CD4-positive, alpha-beta T cell treated with Interferon alpha-2 for 1 hour (primary cell): ENCODE data around the gene DENND6B.
"Not testable (repeated sequence)": the region's sequence is repeated elsewhere in the genome, so short reads cannot be mapped to it uniquely, and the experiment has no call there.

Experiments used
- DNase-seq, 2 donors: peaks; one replicate each; pipeline ENCODE4 v3.0.0-alpha.2; 2020 to 2022

Gene DENND6B

GRCh38 chr22:50326956-50327710 lies at the start of gene DENND6B:
Gene DENND6B (minus strand): TSS chr22:50327012. CDS start chr22:50326988, 24 bp downstream.
- peak; percentile 68 to 76 for DNase-seq

GRCh38 chr22:50376085-50376651 lies 49.4 kb upstream of the DENND6B start:
- peak in 1 of 2 donors; percentile 13 for DNase-seq

- DNase-seq = no peak
Measured at GRCh38 chr22:50371101-50371648, 44.4 kb upstream of the DENND6B start.

DNA sequence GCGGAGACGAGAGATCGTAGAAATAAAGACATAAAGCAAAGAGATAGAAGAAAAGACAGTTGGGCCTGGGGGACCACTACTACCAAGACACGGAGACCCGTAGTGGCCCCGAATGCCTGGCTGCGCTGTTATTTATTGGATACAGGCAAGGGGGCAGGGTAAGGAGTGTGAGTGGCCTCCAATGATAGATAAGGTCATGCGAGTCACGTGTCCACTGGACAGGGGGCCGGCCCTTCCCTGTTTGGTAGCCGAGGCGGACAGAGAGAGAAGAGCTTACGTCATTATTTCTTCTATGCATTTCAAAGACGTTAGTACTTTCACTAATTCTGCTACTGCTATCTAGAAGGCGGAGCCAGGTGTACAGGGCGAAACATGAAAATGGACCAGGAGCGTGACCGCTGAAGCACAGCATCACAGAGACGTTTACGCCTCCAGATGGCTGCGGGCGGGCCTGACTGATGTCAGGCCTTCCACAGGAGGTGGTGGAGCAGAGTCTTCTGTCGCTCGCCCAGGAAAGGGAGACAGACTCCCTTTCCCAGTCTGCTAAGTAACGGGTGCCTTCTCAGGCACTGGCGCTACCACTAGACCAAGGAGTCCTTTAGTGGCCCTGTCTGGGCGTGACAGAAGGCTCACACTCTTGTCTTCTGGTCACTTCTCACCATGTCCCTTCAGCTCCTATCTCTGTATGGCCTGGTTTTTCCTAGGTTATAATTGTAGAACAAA lies 41.1 kb upstream of the DENND6B start:
- no peak for DNase-seq

DNA sequence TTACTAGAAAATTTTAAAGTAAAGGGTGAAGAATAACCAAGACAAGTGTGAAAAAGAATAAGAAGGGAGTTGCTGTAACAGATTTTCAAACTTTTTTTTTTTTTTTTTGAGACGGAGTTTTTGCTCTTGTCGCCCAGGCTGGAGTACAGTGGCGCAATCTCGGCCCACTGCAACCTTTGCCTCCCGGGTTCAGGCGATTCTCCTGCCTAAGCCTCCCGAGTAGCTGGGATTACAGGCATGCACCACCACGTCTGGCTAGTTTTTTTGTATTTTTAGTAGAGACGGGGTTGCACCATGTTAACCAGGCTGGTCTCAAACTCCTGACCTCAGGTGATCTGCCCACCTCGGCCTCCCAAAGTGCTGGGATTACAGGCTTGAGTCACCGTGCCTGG lies 37.0 kb upstream of the DENND6B start:
- DNase-seq = not testable (repeated sequence)

- no peak for DNase-seq
Measured at GRCh38 chr22:50363166-50363802, 36.5 kb upstream of the DENND6B start.

DNA sequence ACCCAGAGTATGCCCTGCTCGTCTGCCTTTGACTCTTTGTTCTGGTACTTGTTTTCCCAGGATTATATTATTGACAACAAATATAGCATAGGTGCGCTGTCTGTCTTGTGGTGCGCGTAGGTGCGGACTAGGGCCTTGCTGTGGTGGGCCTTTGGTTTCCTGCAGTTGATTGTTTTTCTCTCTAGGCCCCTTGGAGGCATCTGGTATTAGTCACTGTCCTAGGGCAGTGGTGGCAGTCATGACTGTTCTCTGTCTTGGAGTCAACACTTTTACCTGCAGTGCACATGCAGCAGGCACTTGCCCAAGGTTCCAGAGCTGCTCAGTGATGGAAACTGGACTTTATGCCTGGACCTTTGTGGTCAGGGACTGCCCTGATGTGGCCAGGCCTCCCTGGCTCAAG lies 34.9 kb upstream of the DENND6B start:
- no peak for DNase-seq

DNA sequence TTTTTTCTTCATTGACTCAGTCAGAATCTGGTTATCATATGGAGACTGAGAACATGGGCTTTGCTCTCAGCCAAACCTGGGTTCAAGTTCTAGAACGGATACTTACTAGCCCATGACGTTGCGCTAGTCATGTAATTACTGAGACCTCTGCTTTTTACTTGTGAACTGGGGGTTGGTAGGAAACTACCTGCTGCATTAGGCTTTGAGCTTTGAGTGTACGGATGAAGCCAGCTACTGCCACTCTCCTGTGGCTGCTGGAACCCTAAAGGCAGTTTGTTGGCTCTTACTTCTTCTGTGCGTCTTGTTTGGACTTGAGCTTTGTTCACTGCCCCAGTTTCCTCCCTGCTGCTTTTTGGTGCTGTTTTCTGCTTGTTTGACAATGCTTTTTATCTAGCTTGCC lies 34.4 kb upstream of the DENND6B start:
- no peak for DNase-seq

GRCh38 chr22:50360578-50360977 lies 33.8 kb upstream of the DENND6B start:
- no peak for DNase-seq

- no peak for DNase-seq
Measured at GRCh38 chr22:50357756-50358155, 30.9 kb upstream of the DENND6B start.

DNA sequence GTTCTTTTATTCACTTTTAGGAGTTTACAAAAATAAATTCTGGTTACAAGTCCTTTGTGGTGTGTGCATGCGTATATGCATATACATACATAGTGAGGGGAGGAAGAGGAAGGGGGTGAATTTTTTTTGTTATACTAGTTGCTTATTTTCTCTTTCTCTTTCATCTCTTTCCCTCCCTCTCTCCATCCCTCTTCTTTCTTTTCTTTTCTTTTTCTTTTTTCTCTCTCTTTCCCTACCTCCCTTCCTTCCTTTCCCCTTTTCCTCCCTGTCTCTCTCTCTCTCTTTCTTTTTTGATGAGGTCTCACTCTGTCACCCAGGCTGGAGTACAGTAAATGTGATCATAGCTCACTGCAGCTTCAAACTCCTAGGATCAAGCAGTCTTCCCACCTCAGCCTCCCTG lies 30.4 kb upstream of the DENND6B start:
- DNase-seq = no peak

GRCh38 chr22:50356186-50356585 lies 29.4 kb upstream of the DENND6B start:
- no peak for DNase-seq

- no peak for DNase-seq
Measured at GRCh38 chr22:50348058-50348457, 21.2 kb upstream of the DENND6B start.

DNA sequence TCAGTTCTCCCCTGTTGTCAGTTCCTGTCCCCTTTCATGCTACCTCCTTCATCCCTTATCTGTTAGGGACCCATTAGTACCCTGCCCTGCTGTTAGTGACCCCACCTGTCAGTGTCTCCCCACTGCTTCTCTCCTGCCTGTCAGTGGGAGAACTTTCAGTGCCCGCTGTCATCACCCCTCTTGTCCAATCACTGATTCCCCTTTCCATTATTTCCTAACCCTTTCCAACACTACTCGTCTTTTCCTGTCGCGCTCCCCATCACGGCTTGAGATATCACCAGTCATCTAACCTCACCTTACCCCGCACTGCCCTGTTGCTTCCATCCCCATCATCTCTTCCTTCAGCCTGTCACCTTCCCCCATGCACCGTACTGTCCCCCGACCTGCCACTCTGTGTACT lies 20.3 kb upstream of the DENND6B start:
- no peak for DNase-seq

DNA sequence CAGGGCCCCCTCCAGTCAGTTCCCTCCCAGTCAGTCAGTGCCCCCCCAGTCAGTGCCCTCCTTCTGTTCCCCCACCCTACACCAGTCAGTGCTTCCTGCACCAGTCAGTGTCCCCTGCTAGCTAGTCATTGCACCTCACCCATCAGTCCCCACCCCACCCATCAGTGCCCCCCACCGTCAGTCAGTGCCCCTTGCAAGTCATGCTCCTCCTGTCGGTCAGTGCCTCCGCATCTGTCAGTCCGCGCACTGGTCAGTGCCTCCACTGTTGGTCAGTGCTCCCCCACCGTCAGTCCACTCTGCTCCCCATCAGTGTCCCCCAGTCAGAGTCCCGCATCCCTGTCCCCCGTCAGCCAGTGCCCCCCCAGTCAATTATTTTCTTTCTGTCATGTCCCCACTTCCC lies 19.7 kb upstream of the DENND6B start:
- no peak for DNase-seq

- no peak for DNase-seq
Measured at GRCh38 chr22:50343541-50343935, 16.7 kb upstream of the DENND6B start.

- peak; percentile 81 to 92 for DNase-seq
Measured at GRCh38 chr22:50342651-50343540, 16.1 kb upstream of the DENND6B start, which contains the start of gene PPP6R2. Gene PPP6R2 (plus strand): TSS chr22:50343327. CDS start chr22:50393909, 50,582 bp downstream.

GRCh38 chr22:50341977-50342650 lies 15.3 kb upstream of the DENND6B start:
- peak; percentile 86 to 90 for DNase-seq

GRCh38 chr22:50339945-50340879 lies 13.4 kb upstream of the DENND6B start:
- peak in 1 of 2 donors; percentile 41 for DNase-seq

GRCh38 chr22:50338860-50339462 lies 12.1 kb upstream of the DENND6B start:
- DNase-seq = peak in 1 of 2 donors; percentile 27
